ENCODE results near the gene ST3GAL4. TPM values are rescaled to one million over a fixed set of nuclear protein-coding genes. Genes with fewer than 3 reads are reported as not detected.

The ST3GAL4 gene
- total and polyA plus RNA-seq, 10 of the 15 experiments (the other 5 are each of a cell fraction or from before 2014, with no cell fraction given) = 3.8 to 8.1 (median 6.5) TPM; not detected in 2

- FAIRE-seq (no peak), DNase-seq (ENCODE audit: low read depth, low spot score) (no peak), ATAC-seq (no peak)
- 78% methylated on average over 18 of the region's 18 CpGs for WGBS (ENCODE audit: insufficient coverage, insufficient replicate concordance, low lambda C conversion rate, missing lambda C conversion rate)
- ChIA-PET RAD21 (ENCODE audit: unreplicated experiment) (no interaction called here), SMC1A (ENCODE audit: uncharacterized antibody, unreplicated experiment) (no interaction called here), POLR2A (interaction anchor here (1.3 kb wide), 1 partner anchor 10 kb away, joined by 4 read pairs; no protein-coding TSS in a partner anchor), CTCF (interaction anchor here (5.2 kb wide), 1 partner anchor 47 kb away, joined by 22 read pairs; no protein-coding TSS in a partner anchor)
- no peak overlapping the region for H3K9ac ChIP-seq (ENCODE audit: control insufficient read depth, insufficient read depth, low read length)
- in situ Hi-C loops (cut with MboI) = no loop called here
- intact Hi-C loops (cut with micrococcal nuclease; ENCODE audit: unreplicated experiment) = loop anchor here (5.0 kb wide), 1 partner anchor 59 kb away; no protein-coding TSS in a partner anchor
- no peaks in the 10 kb centered on the region for H4K20me1 ChIP-seq (ENCODE audit: control insufficient read depth, insufficient read depth)
- H3K4me3 ChIP-seq = no peak overlapping the region
- peaks cover 16% of the 10 kb centered on the region for H3K4me1 ChIP-seq (ENCODE audit: control insufficient read depth, insufficient read depth, low read length)
- no peak overlapping the region for H3K27ac ChIP-seq (ENCODE audit: control insufficient read depth, insufficient read depth)
- no TSS peak for BruUV-seq (replicated peaks)
- no peak for TF ChIP-seq GATAD2B (conservative IDR thresholded peaks at IDR 0.05; ENCODE audit: low read depth)
- TF ChIP-seq, protein P1, sequence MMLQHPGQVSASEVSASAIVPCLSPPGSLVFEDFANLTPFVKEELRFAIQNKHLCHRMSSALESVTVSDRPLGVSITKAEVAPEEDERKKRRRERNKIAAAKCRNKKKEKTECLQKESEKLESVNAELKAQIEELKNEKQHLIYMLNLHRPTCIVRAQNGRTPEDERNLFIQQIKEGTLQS (IDR thresholded peaks at IDR 0.05; ENCODE audit: borderline replicate concordance, extremely low read depth, low read depth, low read length) = no peak
- TF ChIP-seq IKZF2 (IDR thresholded peaks at IDR 0.05) = no peak
- no peak for TF ChIP-seq SIN3A (IDR thresholded peaks at IDR 0.05; ENCODE audit: low read depth, low read length)
- no peak for TF ChIP-seq RUNX3 (IDR thresholded peaks at IDR 0.05; ENCODE audit: low read length)
- no peak for TF ChIP-seq ZZZ3 (IDR thresholded peaks at IDR 0.05; ENCODE audit: control insufficient read depth, insufficient read length, low read depth)
- TF ChIP-seq, protein P2, sequence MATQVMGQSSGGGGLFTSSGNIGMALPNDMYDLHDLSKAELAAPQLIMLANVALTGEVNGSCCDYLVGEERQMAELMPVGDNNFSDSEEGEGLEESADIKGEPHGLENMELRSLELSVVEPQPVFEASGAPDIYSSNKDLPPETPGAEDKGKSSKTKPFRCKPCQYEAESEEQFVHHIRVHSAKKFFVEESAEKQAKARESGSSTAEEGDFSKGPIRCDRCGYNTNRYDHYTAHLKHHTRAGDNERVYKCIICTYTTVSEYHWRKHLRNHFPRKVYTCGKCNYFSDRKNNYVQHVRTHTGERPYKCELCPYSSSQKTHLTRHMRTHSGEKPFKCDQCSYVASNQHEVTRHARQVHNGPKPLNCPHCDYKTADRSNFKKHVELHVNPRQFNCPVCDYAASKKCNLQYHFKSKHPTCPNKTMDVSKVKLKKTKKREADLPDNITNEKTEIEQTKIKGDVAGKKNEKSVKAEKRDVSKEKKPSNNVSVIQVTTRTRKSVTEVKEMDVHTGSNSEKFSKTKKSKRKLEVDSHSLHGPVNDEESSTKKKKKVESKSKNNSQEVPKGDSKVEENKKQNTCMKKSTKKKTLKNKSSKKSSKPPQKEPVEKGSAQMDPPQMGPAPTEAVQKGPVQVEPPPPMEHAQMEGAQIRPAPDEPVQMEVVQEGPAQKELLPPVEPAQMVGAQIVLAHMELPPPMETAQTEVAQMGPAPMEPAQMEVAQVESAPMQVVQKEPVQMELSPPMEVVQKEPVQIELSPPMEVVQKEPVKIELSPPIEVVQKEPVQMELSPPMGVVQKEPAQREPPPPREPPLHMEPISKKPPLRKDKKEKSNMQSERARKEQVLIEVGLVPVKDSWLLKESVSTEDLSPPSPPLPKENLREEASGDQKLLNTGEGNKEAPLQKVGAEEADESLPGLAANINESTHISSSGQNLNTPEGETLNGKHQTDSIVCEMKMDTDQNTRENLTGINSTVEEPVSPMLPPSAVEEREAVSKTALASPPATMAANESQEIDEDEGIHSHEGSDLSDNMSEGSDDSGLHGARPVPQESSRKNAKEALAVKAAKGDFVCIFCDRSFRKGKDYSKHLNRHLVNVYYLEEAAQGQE (IDR thresholded peaks at IDR 0.05; ENCODE audit: low read depth, low read length) = no peak
- TF ChIP-seq KAT2A (conservative IDR thresholded peaks at IDR 0.05; ENCODE audit: control insufficient read depth, low read depth, low read length) = no peak
- no peak overlapping the region for H2AFZ ChIP-seq (ENCODE audit: control insufficient read depth, low read depth, low read length)
- H3K79me2 ChIP-seq (ENCODE audit: control insufficient read depth, insufficient read depth, low read length) = peaks cover 13% of the 10 kb centered on the region
- no peaks in the 10 kb centered on the region for H3K36me3 ChIP-seq (ENCODE audit: control insufficient read depth in 2 of 2, insufficient read depth in 2 of 2, low read length in 1 of 2)
- H3K27me3 ChIP-seq (replicated peaks in 1 of 2; ENCODE audit: control insufficient read depth in 2 of 2, insufficient read depth in 2 of 2, low read length in 1 of 2) = no peaks in the 10 kb centered on the region
- H3K4me2 ChIP-seq (ENCODE audit: control insufficient read depth, insufficient read depth) = no peak overlapping the region
- H3K9me3 ChIP-seq (replicated peaks; ENCODE audit: control insufficient read depth, insufficient read depth, low read length) = no peaks in the 10 kb centered on the region
Measured at GRCh38 chr11:126357969-126358762, 2.7 kb downstream of the ST3GAL4 start.

All from GM12878 (cell line).